ENCODE results near the gene RADIL.
"Not testable (repeated sequence)": the region's sequence is repeated elsewhere in the genome, so short reads cannot be mapped to it uniquely, and the experiment has no call there.

Gene RADIL

GRCh38 chr7:4809091-4809591, 74.4 kb downstream of the RADIL start:
- no peak overlapping the region for H3K4me3 ChIP-seq (ENCODE audit: low read length in 2 of 2)
- no peak overlapping the region for H3K27ac ChIP-seq (ENCODE audit: low read depth in 2 of 2, low read length in 2 of 2)
- H3K4me1 ChIP-seq (ENCODE audit: control insufficient read depth in 2 of 2, insufficient read depth in 2 of 2, low read length in 2 of 2): no peaks in the 10 kb centered on the region
- no peaks in the 10 kb centered on the region for H3K27me3 ChIP-seq (ENCODE audit: control insufficient read depth in 2 of 2, insufficient read depth in 2 of 2, low read length in 2 of 2)
- H3K36me3 ChIP-seq (ENCODE audit: control insufficient read depth in 2 of 2, insufficient read depth in 2 of 2, low read length in 2 of 2): no peaks in the 10 kb centered on the region
- no peak overlapping the region for H3K9ac ChIP-seq (ENCODE audit: low read depth in 1 of 2, low read length in 2 of 2)
- H3K9me3 ChIP-seq (ENCODE audit: control insufficient read depth in 2 of 2, low read length in 2 of 2): peaks cover 0 to 3% of the 10 kb centered on the region in 2 donors

GRCh38 chr7:4808565-4808964, 75.0 kb downstream of the RADIL start:
- Histone ChIP-seq H3K27ac (ENCODE audit: low read depth in 2 of 2, low read length in 2 of 2) (no peak overlapping the region), H3K4me3 (ENCODE audit: low read length in 2 of 2) (no peak overlapping the region), H3K4me1 (ENCODE audit: control insufficient read depth in 2 of 2, insufficient read depth in 2 of 2, low read length in 2 of 2) (no peaks in the 10 kb centered on the region), H3K9me3 (ENCODE audit: control insufficient read depth in 2 of 2, low read length in 2 of 2) (peaks cover 0 to 1% of the 10 kb centered on the region in 2 donors), H3K27me3 (ENCODE audit: control insufficient read depth in 2 of 2, insufficient read depth in 2 of 2, low read length in 2 of 2) (no peaks in the 10 kb centered on the region), H3K36me3 (ENCODE audit: control insufficient read depth in 2 of 2, insufficient read depth in 2 of 2, low read length in 2 of 2) (no peaks in the 10 kb centered on the region), H3K9ac (ENCODE audit: low read depth in 1 of 2, low read length in 2 of 2) (no peak overlapping the region)

- H3K36me3 ChIP-seq (ENCODE audit: control insufficient read depth in 2 of 2, insufficient read depth in 2 of 2, low read length in 2 of 2): no peaks in the 10 kb centered on the region
- H3K27ac ChIP-seq (ENCODE audit: low read depth in 2 of 2, low read length in 2 of 2): no peak overlapping the region
These were observed 75.5 kb downstream of the RADIL start for GRCh38 chr7:4808026-4808425.

GRCh38 chr7:4807598-4808016, 75.9 kb downstream of the RADIL start:
- H3K9me3 ChIP-seq (ENCODE audit: control insufficient read depth in 2 of 2, low read length in 2 of 2): no peaks in the 10 kb centered on the region
- no peaks in the 10 kb centered on the region for H3K27me3 ChIP-seq (ENCODE audit: control insufficient read depth in 2 of 2, insufficient read depth in 2 of 2, low read length in 2 of 2)
- H3K27ac ChIP-seq (ENCODE audit: low read depth in 2 of 2, low read length in 2 of 2): no peak overlapping the region
- H3K9ac ChIP-seq (ENCODE audit: low read depth in 1 of 2, low read length in 2 of 2): no peak overlapping the region
- no peaks in the 10 kb centered on the region for H3K4me1 ChIP-seq (ENCODE audit: control insufficient read depth in 2 of 2, insufficient read depth in 2 of 2, low read length in 2 of 2)
- no peaks in the 10 kb centered on the region for H3K36me3 ChIP-seq (ENCODE audit: control insufficient read depth in 2 of 2, insufficient read depth in 2 of 2, low read length in 2 of 2)
- H3K4me3 ChIP-seq (ENCODE audit: low read length in 2 of 2): no peak overlapping the region

More at GRCh38 chr7:4808026-4808425, 75.5 kb downstream of the RADIL start:
- H3K4me3 ChIP-seq (ENCODE audit: low read length in 2 of 2): no peak overlapping the region
- no peak overlapping the region for H3K9ac ChIP-seq (ENCODE audit: low read depth in 1 of 2, low read length in 2 of 2)
- H3K27me3 ChIP-seq (ENCODE audit: control insufficient read depth in 2 of 2, insufficient read depth in 2 of 2, low read length in 2 of 2): no peaks in the 10 kb centered on the region
- no peaks in the 10 kb centered on the region for H3K4me1 ChIP-seq (ENCODE audit: control insufficient read depth in 2 of 2, insufficient read depth in 2 of 2, low read length in 2 of 2)
- no peaks in the 10 kb centered on the region for H3K9me3 ChIP-seq (ENCODE audit: control insufficient read depth in 2 of 2, low read length in 2 of 2)

GRCh38 chr7:4806983-4807597, 76.4 kb downstream of the RADIL start:
- Histone ChIP-seq H3K27me3 (ENCODE audit: control insufficient read depth in 2 of 2, insufficient read depth in 2 of 2, low read length in 2 of 2) (no peaks in the 10 kb centered on the region), H3K4me3 (ENCODE audit: low read length in 2 of 2) (no peak overlapping the region), H3K27ac (ENCODE audit: low read depth in 2 of 2, low read length in 2 of 2) (no peak overlapping the region), H3K9me3 (ENCODE audit: control insufficient read depth in 2 of 2, low read length in 2 of 2) (no peaks in the 10 kb centered on the region), H3K9ac (ENCODE audit: low read depth in 1 of 2, low read length in 2 of 2) (no peak overlapping the region), H3K4me1 (ENCODE audit: control insufficient read depth in 2 of 2, insufficient read depth in 2 of 2, low read length in 2 of 2) (no peaks in the 10 kb centered on the region), H3K36me3 (ENCODE audit: control insufficient read depth in 2 of 2, insufficient read depth in 2 of 2, low read length in 2 of 2) (no peaks in the 10 kb centered on the region)

GRCh38 chr7:4805984-4806300, 77.6 kb downstream of the RADIL start:
- Histone ChIP-seq H3K9ac (ENCODE audit: low read depth in 1 of 2, low read length in 2 of 2) (no peak overlapping the region), H3K36me3 (ENCODE audit: control insufficient read depth in 2 of 2, insufficient read depth in 2 of 2, low read length in 2 of 2) (no peaks in the 10 kb centered on the region), H3K4me3 (ENCODE audit: low read length in 2 of 2) (no peak overlapping the region), H3K27ac (ENCODE audit: low read depth in 2 of 2, low read length in 2 of 2) (no peak overlapping the region), H3K27me3 (ENCODE audit: control insufficient read depth in 2 of 2, insufficient read depth in 2 of 2, low read length in 2 of 2) (no peaks in the 10 kb centered on the region), H3K4me1 (ENCODE audit: control insufficient read depth in 2 of 2, insufficient read depth in 2 of 2, low read length in 2 of 2) (no peaks in the 10 kb centered on the region), H3K9me3 (ENCODE audit: control insufficient read depth in 2 of 2, low read length in 2 of 2) (no peaks in the 10 kb centered on the region)

- Histone ChIP-seq H3K27ac (ENCODE audit: low read depth in 2 of 2, low read length in 2 of 2) (no peak overlapping the region), H3K36me3 (ENCODE audit: control insufficient read depth in 2 of 2, insufficient read depth in 2 of 2, low read length in 2 of 2) (no peaks in the 10 kb centered on the region)
These were observed 78.2 kb downstream of the RADIL start for GRCh38 chr7:4805110-4805983.

GRCh38 chr7:4803397-4804241, 79.9 kb downstream of the RADIL start:
- H3K9me3 ChIP-seq (ENCODE audit: control insufficient read depth in 2 of 2, low read length in 2 of 2): no peaks in the 10 kb centered on the region
- H3K27me3 ChIP-seq (ENCODE audit: control insufficient read depth in 2 of 2, insufficient read depth in 2 of 2, low read length in 2 of 2): no peaks in the 10 kb centered on the region
- H3K9ac ChIP-seq (ENCODE audit: low read depth in 1 of 2, low read length in 2 of 2): no peak overlapping the region
- H3K36me3 ChIP-seq (ENCODE audit: control insufficient read depth in 2 of 2, insufficient read depth in 2 of 2, low read length in 2 of 2): no peaks in the 10 kb centered on the region
- no peaks in the 10 kb centered on the region for H3K4me1 ChIP-seq (ENCODE audit: control insufficient read depth in 2 of 2, insufficient read depth in 2 of 2, low read length in 2 of 2)
- no peak overlapping the region for H3K27ac ChIP-seq (ENCODE audit: low read depth in 2 of 2, low read length in 2 of 2)
- H3K4me3 ChIP-seq (ENCODE audit: low read length in 2 of 2): no peak overlapping the region

More at GRCh38 chr7:4805110-4805983, 78.2 kb downstream of the RADIL start:
- no peak overlapping the region for H3K4me3 ChIP-seq (ENCODE audit: low read length in 2 of 2)
- no peaks in the 10 kb centered on the region for H3K9me3 ChIP-seq (ENCODE audit: control insufficient read depth in 2 of 2, low read length in 2 of 2)
- no peaks in the 10 kb centered on the region for H3K27me3 ChIP-seq (ENCODE audit: control insufficient read depth in 2 of 2, insufficient read depth in 2 of 2, low read length in 2 of 2)
- H3K9ac ChIP-seq (ENCODE audit: low read depth in 1 of 2, low read length in 2 of 2): no peak overlapping the region
- H3K4me1 ChIP-seq (ENCODE audit: control insufficient read depth in 2 of 2, insufficient read depth in 2 of 2, low read length in 2 of 2): no peaks in the 10 kb centered on the region

GRCh38 chr7:4802577-4802976, 80.9 kb downstream of the RADIL start:
- not testable (repeated sequence) for H3K27me3 ChIP-seq (ENCODE audit: control insufficient read depth in 2 of 2, insufficient read depth in 2 of 2, low read length in 2 of 2); H3K9me3 ChIP-seq (ENCODE audit: control insufficient read depth in 2 of 2, low read length in 2 of 2); H3K9ac ChIP-seq (ENCODE audit: low read depth in 1 of 2, low read length in 2 of 2); H3K27ac ChIP-seq (ENCODE audit: low read depth in 2 of 2, low read length in 2 of 2); H3K4me3 ChIP-seq (ENCODE audit: low read length in 2 of 2); H3K4me1 ChIP-seq (ENCODE audit: control insufficient read depth in 2 of 2, insufficient read depth in 2 of 2, low read length in 2 of 2); H3K36me3 ChIP-seq (ENCODE audit: control insufficient read depth in 2 of 2, insufficient read depth in 2 of 2, low read length in 2 of 2)

- no peak overlapping the region for H3K9ac ChIP-seq (ENCODE audit: low read depth in 1 of 2, low read length in 2 of 2)
- no peaks in the 10 kb centered on the region for H3K9me3 ChIP-seq (ENCODE audit: control insufficient read depth in 2 of 2, low read length in 2 of 2)
- no peak overlapping the region for H3K27ac ChIP-seq (ENCODE audit: low read depth in 2 of 2, low read length in 2 of 2)
- no peaks in the 10 kb centered on the region for H3K4me1 ChIP-seq (ENCODE audit: control insufficient read depth in 2 of 2, insufficient read depth in 2 of 2, low read length in 2 of 2)
- no peaks in the 10 kb centered on the region for H3K36me3 ChIP-seq (ENCODE audit: control insufficient read depth in 2 of 2, insufficient read depth in 2 of 2, low read length in 2 of 2)
- H3K27me3 ChIP-seq (ENCODE audit: control insufficient read depth in 2 of 2, insufficient read depth in 2 of 2, low read length in 2 of 2): no peaks in the 10 kb centered on the region
- no peak overlapping the region for H3K4me3 ChIP-seq (ENCODE audit: low read length in 2 of 2)
These were observed 81.7 kb downstream of the RADIL start for GRCh38 chr7:4801839-4802231.

Data from mucosa of rectum (tissue), 2 donors.